ENCODE data around the gene CALCOCO2.
"Not testable (repeated sequence)": the region's sequence is repeated elsewhere in the genome, so short reads cannot be mapped to it uniquely, and the experiment has no call there.

The CALCOCO2 gene

DNA sequence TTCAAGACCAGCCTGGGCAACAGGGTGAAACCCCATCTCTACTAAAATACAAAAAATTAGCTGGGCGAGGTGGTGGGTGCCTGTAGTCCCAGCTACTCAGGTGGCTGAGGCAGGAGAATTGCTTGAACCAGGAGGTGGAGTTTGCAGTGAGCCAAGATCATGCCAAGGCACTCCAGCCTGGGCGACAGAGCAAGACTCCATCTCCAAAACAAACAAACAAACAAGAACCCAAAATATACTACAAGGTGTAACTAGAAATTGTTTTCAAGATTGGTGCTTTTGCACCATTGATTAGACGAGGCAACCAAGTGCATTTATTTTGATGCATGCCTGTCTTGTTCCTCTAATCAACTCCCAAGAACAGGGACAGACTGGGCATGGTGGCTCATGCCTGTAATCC is 41.6 kb downstream of the CALCOCO2 start:
- not testable (repeated sequence) for H3K4me3 ChIP-seq (ENCODE audit: low read depth, low read length)

DNA sequence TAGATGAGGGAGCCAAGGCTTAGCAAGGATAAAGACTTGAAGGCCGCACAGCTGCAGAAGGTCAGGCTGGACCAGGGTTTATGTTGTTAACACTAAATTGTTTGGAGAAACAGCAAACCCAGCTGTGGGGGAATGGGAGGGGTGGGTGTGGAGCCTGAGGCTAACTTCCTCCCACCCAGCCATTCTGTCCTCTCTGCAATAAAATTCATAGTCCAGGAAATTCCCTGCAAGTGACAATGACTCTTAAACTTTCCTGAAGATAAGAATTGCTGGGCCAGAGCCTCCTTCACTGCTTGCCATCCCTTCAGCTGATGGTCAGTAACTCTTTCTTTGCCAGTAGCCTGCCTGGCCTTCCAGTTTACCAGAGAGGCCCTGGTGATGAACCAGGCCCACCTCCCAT is 42.4 kb downstream of the CALCOCO2 start:
- no peak overlapping the region for H3K4me3 ChIP-seq (ENCODE audit: low read depth, low read length)

DNA sequence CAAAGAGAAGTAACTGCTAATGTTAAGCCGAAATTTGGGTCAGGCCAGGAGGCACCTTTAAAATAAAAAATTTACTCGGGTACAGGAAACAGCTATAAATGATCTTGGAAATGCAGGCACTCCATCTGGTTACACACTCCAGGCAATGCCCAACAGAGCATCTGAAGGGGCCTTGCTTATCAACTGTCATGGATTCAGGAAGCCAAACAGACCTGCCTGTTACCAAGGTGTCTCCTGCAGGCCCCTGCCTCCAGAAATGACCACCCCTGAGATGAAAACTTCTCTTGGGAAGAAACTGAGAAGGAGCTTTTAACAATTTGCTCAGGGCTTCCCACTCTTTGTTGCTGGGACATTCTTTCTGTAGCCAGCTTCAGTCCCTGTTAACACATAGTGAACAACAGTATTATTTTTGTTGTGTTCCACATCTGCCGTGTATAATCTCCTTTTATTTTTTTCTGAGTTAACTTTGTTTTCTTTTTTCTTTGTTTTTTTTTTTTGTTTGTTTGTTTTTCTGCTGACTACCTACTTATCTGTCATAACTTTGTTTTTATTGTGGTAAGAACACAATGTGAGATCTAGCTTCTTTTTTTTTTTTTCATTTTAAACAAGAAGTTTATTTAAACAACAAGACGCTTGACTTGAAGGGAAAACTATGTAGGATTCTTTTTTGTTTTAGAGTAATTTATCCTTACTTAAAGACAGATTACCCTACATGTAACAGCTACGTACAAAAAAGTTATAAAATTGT is 43.0 kb downstream of the CALCOCO2 start:
- H3K4me3 ChIP-seq (ENCODE audit: low read depth, low read length): no peak overlapping the region

DNA sequence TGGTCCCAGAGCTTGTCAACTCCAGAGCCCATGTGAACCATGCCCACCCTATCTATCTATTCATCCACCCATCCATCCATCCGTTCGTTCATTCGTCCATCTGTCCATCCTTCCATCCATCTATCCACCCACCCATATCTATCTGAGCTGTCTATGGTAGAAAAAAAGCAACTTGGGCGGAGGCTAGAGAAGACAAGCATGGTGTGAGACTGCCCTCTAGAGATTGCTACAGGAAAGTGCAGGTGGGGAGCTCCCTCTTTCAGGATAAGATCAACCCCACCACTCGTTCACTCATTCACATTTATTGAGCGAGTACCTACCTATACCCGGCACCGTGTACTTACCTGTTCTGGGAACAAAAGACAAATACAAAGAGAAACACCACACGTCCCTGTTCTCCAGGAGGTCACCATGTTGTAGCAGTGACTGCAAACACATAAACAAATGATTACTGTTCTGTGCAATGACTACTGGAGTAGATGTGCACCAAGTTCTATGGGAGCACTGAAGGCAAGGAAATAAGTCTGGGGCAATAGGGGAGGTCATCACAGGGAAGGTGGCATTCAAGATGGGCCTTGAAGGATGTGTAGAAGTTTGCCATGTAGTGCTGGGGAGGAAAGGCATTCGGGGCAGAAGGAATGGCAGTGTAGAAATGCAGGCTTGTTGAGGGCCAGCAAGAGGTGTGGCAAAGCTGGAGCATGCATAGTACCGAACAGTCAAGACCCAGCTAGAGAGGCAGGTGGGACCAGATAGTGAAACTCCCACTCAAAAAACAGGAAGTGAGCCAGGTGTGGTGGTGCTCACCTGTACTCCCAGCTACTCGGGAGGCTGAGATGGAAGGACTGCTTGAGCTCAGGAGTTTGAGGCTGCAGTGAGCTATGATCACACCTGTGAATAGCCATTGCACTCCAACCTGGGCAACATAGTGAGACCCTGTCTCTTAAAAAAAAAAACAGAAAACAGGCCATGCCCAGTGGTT is 48.4 kb downstream of the CALCOCO2 start:
- H3K4me3 ChIP-seq (ENCODE audit: low read depth, low read length): no peak overlapping the region

DNA sequence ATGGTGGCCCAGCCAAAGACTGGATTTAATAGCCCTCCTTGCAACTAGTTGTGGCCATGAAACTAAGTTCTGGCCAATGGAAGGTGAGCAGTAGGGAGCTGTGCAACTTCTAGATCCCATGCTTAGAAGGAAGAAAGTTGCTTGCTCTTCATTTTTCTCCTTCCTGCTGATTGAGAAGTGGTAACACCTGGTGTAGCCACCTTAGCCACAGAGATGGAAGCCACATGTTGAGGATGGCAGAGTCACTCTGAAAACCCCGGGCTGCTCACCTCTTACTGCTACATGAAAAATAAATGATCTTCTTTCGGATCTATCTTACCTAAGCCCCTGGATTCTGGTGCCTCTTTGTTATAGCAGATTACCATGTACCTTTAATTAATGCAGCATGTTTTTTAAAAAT is 51.4 kb downstream of the CALCOCO2 start:
- no peak overlapping the region for H3K4me3 ChIP-seq (ENCODE audit: low read depth, low read length)

DNA sequence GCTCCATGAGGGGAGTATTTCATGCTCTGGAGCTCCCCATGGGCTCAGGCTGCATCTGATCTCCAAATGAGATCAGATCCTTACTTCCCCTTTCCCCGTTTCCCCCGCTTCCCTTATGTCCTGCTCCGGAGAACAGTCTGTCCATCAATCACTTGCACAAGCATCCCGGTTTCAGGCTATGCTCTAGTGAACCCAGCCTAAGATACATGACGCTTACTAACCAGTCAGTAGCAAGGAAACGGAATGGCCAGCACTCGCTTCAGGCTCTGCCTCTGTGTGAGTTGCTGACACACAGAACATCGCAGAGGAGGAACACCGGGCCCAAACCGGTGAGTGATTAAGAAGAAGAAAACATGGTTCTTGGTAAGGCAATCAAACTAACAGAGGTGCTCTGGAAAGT is 52.3 kb downstream of the CALCOCO2 start:
- no peak overlapping the region for H3K4me3 ChIP-seq (ENCODE audit: low read depth, low read length)

DNA sequence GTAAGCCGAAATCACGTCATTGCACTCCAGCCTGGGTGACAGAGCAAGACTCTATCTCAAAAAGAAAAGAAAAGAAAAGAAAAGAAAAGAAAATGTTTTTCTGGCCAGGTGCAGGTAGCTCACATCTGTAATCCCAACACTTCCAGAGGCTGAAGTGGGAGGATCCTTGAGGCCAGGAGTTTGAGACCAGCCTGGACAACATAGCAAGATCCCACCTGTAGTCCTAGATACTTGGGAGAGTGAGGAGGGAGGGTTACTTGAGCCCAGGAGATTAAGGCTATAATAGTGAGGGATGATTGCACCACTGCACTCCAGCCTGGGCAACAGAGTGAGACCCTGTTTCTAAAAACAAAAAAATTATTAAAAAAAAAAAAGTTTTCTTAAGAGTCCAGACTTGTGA is 59.3 kb downstream of the CALCOCO2 start:
- H3K4me3 ChIP-seq (ENCODE audit: low read depth, low read length): no peak overlapping the region

DNA sequence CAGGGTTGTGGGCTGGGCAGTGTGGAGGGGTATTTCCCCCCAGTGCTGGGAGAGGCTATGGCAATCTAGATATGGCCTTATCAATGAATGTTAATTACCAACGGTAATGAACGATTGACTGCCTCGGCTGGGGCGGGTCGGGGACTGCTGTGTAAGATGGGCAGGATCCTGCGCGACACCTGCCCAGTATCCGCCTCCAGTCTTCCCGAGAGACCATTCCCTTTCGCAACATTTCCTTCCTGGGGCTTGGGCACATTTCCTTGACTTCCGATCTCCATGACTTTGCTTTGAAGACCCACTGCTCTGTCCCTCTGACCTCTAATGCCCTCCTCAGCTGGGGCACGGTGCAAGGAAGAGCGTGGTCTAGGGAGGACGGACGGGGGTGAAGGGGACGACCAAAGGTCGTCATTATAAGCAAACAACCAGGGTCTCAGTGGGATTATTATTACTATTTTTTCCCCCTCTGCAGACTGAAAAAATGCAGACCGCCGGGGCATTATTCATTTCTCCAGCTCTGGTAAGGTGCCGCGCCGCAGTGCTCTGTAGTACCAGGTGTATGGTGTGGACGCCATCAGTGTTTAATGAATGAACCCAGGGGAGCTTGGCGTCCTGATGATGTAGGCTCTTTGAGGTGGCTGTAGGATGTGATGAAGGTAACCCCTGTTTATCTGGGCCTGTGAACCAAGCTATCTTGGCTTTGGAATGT is 62.3 kb downstream of the CALCOCO2 start:
- peak overlapping the region; percentile 93 for H3K4me3 ChIP-seq (ENCODE audit: low read depth, low read length)

DNA sequence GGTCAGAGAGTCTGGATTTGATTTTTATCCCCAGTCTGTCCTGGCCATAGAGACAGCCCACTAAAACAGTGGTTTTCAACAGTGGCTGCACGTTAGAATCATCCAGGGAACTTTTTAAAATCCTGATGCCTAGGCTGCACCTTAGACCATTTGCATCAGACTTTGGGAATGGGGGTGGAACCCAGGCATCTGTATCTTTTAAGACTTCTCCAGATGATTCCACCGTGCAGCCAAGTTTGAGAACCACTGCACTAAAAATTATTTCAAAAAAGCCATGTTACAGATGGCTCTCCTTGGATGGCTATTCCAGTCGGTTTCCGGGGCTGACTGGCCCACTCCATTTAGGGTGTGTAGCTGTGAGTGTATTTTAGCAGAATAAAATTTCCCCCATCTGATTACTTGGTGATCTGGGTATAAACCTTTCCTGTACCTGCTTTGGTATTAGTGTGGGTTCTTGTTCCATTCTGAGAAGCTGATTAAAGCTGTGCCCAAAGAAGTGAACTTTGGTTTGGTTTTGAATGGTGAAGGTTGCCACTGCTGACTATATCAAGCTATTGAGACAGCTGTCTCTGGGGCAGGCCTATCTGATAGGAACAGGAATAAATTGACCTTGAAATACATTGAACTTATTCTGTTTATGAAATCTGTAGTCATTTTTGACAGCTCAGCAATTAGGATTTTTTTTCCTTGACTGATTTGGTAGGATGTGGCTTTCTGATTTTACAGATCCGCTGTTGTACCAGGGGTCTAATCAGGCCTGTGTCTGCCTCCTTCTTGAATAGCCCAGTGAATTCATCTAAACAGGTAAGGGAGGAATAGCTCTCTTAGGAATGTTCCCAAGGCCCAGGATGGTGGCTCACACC is 63.0 kb downstream of the CALCOCO2 start:
- H3K4me3 ChIP-seq (ENCODE audit: low read depth, low read length): peak overlapping the region; percentile 93

DNA sequence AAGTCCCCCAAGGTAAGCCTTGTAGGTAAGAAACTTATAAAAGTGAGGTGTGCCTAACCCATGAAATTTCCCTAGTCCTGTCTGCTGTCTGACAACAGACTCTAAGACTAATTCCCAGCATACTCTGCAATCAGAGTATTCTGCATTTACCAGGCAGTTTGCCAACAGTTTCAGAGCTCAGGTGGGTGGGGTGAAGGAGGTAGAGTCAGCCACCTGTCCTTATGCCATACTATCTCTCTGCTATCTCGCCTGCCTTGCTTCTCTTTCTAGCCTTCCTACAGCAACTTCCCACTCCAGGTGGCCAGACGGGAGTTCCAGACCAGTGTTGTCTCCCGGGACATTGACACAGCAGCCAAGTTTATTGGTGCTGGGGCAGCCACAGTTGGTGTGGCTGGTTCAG is 64.1 kb downstream of the CALCOCO2 start:
- no peak overlapping the region for H3K4me3 ChIP-seq (ENCODE audit: low read depth, low read length)

DNA sequence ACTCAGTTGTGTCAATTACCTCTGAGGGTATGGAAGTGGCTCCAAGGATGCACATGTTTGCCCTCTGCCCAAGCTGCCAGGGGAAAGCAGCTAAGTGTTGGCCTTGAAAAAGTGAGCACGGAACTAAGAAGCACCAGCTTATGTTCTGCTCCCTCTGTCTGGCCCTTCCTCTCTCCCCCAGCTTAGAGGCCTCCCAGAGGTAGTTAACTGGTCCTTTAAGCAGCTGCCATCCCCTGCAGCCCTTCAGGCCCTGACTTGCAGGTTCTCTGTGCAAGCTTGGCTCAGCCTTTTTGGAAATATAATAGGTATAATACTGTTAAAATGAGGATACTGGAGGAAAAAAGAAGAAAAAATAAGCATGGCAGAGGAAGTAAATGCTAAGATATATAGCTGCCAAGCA is 70.4 kb downstream of the CALCOCO2 start:
- no peak overlapping the region for H3K4me3 ChIP-seq (ENCODE audit: low read depth, low read length)

DNA sequence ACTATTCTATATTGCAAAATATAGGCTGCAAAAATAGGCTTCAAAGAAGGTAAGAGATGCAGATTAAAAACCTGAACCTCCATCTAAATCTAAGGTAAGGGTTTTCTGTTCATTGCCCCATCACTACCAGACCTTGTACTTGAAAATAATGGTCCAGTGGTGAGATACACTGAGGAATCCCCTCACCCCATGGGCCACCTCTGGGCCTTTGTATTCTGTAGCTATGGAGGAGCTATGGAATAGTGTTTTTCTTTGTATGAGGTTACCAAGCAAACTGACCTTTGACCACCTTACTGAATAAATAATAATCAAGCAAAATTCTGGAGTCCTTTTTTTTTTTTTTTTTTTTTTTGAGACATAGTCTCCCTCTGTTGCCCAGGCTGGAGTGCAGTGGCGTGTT is 72.6 kb downstream of the CALCOCO2 start:
- H3K4me3 ChIP-seq (ENCODE audit: low read depth, low read length): no peak overlapping the region

DNA sequence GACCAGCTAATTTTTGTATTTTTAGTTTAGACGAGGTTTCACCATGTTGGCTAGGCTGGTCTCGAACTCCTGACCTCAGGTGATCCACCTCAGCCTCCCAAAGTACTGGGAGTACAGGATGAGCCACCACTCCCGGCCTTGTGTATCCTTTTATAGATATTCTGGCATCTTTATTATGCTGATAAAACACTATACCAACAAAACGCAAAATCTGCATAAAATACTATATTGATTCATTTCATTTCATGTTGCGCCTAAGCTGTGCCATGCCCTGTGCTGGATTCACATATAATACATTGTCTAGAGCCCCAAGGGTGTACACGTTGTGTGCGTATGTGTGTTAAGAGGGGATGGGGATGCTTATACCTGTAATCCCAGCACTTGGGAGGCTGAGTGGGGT is 73.6 kb downstream of the CALCOCO2 start:
- no peak overlapping the region for H3K4me3 ChIP-seq (ENCODE audit: low read depth, low read length)

DNA sequence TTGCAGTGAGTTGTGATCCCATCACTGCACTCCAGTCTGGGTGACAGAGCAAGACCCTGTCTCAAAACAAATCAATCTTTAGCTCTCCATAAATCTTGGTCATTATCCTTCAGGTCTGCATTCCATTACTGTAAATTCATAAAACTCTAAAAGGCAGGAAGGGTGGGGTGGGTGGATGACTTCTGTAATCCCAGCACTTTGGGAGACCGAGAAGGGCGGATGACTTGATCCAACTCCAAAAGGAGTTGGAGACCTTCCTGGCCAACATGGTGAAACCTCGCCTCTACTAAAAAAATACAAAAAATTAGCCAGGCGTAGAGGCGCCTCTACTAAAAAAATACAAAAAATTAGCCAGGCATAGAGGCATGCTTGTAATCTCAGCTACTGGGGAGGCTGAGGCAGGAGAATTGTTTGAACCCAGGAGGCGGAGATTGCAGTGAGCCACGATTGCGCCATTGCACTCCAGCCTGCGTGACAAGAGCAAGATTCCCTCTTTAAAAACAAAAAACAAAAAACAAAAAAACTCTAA is 75.2 kb downstream of the CALCOCO2 start:
- H3K4me3 ChIP-seq (ENCODE audit: low read depth, low read length): no peak overlapping the region

DNA sequence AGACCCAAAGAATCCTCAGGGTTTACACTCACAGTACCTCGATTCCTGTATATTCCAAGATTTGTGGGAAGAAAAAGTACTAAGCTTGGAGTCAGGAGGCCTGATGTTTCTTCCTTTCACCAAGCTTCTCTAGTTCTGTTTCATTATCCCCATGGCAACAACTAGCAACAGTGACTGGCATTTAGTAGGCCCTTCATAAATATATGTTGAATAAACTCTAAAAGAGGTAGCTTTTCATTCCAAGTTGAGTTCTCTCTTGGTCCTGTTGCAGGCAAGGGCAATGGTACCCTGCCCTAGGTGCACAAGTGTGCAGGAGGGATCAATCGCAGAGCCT is 76.8 kb downstream of the CALCOCO2 start:
- peak overlapping the region; percentile 69 for H3K4me3 ChIP-seq (ENCODE audit: low read depth, low read length)

DNA sequence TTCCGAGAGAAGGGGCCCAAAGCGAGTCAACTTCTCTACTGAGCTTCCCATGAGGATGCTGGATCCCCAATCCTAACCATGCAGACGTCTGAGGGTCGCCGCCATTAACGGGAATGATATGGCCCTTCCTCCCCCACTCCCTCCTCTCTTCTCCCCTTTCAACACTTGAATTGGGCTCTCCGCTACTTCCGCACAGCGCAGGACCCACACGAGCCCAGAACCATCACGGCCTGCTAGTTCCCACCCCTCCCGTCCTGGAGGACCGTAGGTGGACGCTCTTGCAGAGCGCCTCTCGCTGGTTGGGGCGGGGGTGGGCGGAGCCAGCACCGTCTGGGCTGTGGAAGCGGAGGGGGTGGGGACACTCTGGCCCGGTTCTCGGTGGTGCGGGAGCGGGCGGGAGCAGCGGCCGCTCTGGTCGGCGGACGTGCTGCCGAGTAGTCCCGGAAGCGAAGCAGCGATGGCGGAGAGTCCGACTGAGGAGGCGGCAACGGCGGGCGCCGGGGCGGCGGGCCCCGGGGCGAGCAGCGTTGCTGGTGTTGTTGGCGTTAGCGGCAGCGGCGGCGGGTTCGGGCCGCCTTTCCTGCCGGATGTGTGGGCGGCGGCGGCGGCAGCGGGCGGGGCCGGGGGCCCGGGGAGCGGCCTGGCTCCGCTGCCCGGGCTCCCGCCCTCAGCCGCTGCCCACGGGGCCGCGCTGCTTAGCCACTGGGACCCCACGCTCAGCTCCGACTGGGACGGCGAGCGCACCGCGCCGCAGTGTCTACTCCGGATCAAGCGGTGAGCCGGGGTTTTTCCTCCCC is 77.4 kb downstream of the CALCOCO2 start, which contains the start of gene UBE2Z:
TSS of gene UBE2Z (plus strand) at position 361 of the 797 bp plus-strand sequence. CDS start at position 458, 97 bp downstream.
- H3K4me3 ChIP-seq (ENCODE audit: low read depth, low read length): peak within 1 kb of the TSS; percentile 75

DNA sequence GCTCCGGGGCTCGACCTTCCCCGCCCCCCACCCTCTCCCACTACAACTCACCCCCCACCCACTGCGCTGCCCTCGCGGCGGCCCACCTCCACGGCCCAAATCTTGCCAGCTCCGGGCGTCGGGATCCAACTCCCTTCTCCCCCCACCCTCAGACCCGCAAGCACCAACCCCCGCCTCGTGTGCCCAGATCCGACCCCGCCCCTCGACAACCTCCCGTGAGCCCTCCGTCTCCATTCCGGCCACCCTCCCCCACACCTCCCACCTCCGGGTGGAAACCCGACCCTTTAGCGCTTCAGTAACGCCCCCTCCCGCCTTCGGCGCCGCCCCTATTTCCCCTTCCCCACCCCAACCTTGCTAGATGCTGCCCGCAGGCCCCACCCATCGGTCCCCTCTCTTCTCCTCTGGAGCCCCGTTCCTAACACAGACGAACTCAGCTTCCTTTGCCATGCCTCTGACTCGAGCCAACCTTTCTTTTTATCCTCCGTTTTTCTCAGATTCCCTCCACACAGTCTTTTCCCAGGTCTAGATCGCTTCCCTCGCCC is 78.1 kb downstream of the CALCOCO2 start:
- H3K4me3 ChIP-seq (ENCODE audit: low read depth, low read length): peak overlapping the region; percentile 75

DNA sequence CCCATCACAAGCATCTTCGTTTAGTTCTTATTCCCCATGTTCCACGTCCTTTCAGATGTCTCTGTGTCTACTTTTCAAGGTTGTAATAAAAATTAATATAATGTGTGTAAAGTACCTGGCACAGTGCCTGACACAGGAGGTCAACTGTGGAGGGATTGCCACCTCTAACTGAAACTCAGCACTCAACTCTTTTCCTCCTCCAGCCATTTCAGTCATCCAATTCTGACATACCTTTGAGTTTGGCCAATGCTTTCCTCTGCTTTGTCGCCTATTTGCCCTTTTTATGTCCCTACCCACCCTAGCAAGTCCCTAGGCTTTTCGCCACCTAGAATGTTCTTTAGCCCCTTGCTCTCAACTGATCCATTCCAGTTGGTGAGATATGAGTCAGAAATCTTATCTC is 78.9 kb downstream of the CALCOCO2 start:
- H3K4me3 ChIP-seq (ENCODE audit: low read depth, low read length): peak overlapping the region; percentile 75

DNA sequence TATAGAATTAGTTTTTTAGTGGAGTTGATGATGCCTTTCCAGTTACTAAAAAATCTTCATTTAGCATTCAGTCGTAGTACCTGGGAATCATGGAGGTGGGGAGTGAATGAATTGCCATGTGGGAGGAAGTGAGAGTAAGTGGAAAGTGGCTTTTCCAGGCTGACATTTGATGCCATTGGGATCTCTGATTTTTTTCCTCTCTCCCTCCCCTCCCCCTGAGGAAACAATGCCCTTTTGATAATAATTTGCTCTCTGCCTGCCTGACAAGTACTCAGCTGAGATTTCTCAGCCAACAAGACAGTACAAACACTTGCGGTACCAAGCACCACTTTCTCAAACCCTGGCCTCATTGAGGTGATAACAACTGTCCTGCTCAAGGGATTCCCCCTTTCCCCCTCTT is 79.5 kb downstream of the CALCOCO2 start:
- no peak overlapping the region for H3K4me3 ChIP-seq (ENCODE audit: low read depth, low read length)

Measured in iPS-11a (cell line).